HEK293T (cell line): ENCODE measurements around the gene OVOL1.

Experiments
- CTCF ChIA-PET: fragments of 350-600 bp; formaldehyde crosslinking; extraction: SDS; loops from one replicate; lab custom pipeline; 2021; ENCODE audit warnings: antibody characterized with exemption, inconsistent platforms; lab: Yijun Ruan, JAX
- POLR2A ChIA-PET: fragments of 350-600 bp; formaldehyde crosslinking; extraction: SDS; loops from one replicate; lab custom pipeline; 2020; ENCODE audit warnings: antibody characterized with exemption, inconsistent platforms; lab: Yijun Ruan, JAX
- DNase-seq: peaks from one replicate; pipeline ENCODE4 v3.0.0; 2012; ENCODE audit warnings: mixed read lengths; ENCODE audit errors: extremely low spot score
- ARNT ChIP-seq: fragments of 450-650 bp; IDR thresholded peaks from 2 replicates; pipeline ENCODE4 v1.6.1; 2017; ENCODE audit warnings: mild to moderate bottlenecking
- BHLHE40 ChIP-seq: fragments of 450-650 bp; IDR thresholded peaks from 2 replicates; pipeline ENCODE4 v1.6.1; 2016; ENCODE audit warnings: mild to moderate bottlenecking, moderate library complexity, borderline replicate concordance
- CTBP1 ChIP-seq: fragments of 450-650 bp; IDR thresholded peaks from 2 replicates; pipeline ENCODE4 v1.6.1; 2016; ENCODE audit warnings: borderline replicate concordance
- ELF4 ChIP-seq: fragments of 450-650 bp; IDR thresholded peaks from 2 replicates; pipeline ENCODE4 v1.6.1; 2017; ENCODE audit warnings: antibody characterized with exemption
- FOXA1 ChIP-seq: fragments of 450-650 bp; IDR thresholded peaks from 2 replicates; pipeline ENCODE4 v1.6.1; 2016; ENCODE audit warnings: mild to moderate bottlenecking
- FOXK2 ChIP-seq: fragments of 450-650 bp; IDR thresholded peaks from 2 replicates; pipeline ENCODE4 v1.6.1; 2016; ENCODE audit warnings: mild to moderate bottlenecking
- FOXM1 ChIP-seq: fragments of 450-650 bp; IDR thresholded peaks from 2 replicates; pipeline ENCODE4 v1.6.1; 2017; ENCODE audit warnings: mild to moderate bottlenecking, borderline replicate concordance
- HDGF ChIP-seq: fragments of 450-650 bp; IDR thresholded peaks from 2 replicates; pipeline ENCODE4 v1.6.1; 2017; ENCODE audit warnings: antibody characterized with exemption, borderline replicate concordance
- L3MBTL2 ChIP-seq: fragments of 450-650 bp; conservative IDR thresholded peaks from 2 replicates; pipeline ENCODE4 v1.6.1; 2016; ENCODE audit warnings: mild to moderate bottlenecking
- LEF1 ChIP-seq: fragments of 450-650 bp; IDR thresholded peaks from 2 replicates; pipeline ENCODE4 v1.6.1; 2017; ENCODE audit warnings: mild to moderate bottlenecking, borderline replicate concordance
- NFRKB ChIP-seq: fragments of 450-650 bp; IDR thresholded peaks from 2 replicates; pipeline ENCODE4 v1.6.1; 2016; ENCODE audit warnings: mild to moderate bottlenecking, moderate library complexity
- SP1 ChIP-seq: fragments of 450-650 bp; IDR thresholded peaks from 2 replicates; pipeline ENCODE4 v1.6.1; 2017
- SUZ12 ChIP-seq: fragments of 450-650 bp; IDR thresholded peaks from 2 replicates; pipeline ENCODE4 v1.6.1; 2016; ENCODE audit warnings: mild to moderate bottlenecking
- TARDBP ChIP-seq: fragments of 450-650 bp; IDR thresholded peaks from 2 replicates; pipeline ENCODE4 v1.6.1; 2016
- ZNF384 ChIP-seq: fragments of 450-650 bp; IDR thresholded peaks from 2 replicates; pipeline ENCODE4 v1.6.1; 2016
- TF ChIP-seq, protein P1 (sequence below): fragments of 450-650 bp; IDR thresholded peaks from 2 replicates; pipeline ENCODE4 v1.6.1; 2016

The OVOL1 gene

GRCh38 chr11:65781962-65782815, 4.7 kb upstream of the OVOL1 start:
- ChIA-PET POLR2A (interaction anchor here (1.0 kb wide), 1 partner anchor 62 kb away, joined by 3 read pairs; the partner anchor contains the start of gene RNASEH2C), CTCF (interaction anchor here (2.9 to 3.6 kb wide), 2 partner anchors 8 to 34 kb away, joined by 15 to 23 read pairs; no protein-coding TSS in a partner anchor)
- no peak for DNase-seq
- TF ChIP-seq LEF1 (no peak), FOXA1 (no peak), TARDBP (no peak), SP1 (no peak), FOXK2 (no peak), ARNT (no peak), ZNF384 (no peak), BHLHE40 (no peak), ELF4 (no peak), CTBP1 (no peak), FOXM1 (no peak), L3MBTL2 (no peak), SUZ12 (no peak), HDGF (no peak), NFRKB (no peak)
- TF ChIP-seq, protein P1, sequence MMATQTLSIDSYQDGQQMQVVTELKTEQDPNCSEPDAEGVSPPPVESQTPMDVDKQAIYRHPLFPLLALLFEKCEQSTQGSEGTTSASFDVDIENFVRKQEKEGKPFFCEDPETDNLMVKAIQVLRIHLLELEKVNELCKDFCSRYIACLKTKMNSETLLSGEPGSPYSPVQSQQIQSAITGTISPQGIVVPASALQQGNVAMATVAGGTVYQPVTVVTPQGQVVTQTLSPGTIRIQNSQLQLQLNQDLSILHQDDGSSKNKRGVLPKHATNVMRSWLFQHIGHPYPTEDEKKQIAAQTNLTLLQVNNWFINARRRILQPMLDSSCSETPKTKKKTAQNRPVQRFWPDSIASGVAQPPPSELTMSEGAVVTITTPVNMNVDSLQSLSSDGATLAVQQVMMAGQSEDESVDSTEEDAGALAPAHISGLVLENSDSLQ: no peak

GRCh38 chr11:65782816-65783228, 4.0 kb upstream of the OVOL1 start:
- DNase-seq: no peak
- POLR2A ChIA-PET: interaction anchor here (0.8 to 1.0 kb wide), 2 partner anchors 35 to 63 kb away, joined by 3 to 4 read pairs; partner anchors contain the start of gene RNASEH2C
- CTCF ChIA-PET: no interaction called here
- TF ChIP-seq TARDBP (no peak), HDGF (no peak), ELF4 (no peak), FOXM1 (no peak), ARNT (no peak), BHLHE40 (no peak), SUZ12 (no peak), CTBP1 (no peak), LEF1 (no peak), ZNF384 (no peak), SP1 (no peak), L3MBTL2 (no peak), FOXA1 (no peak), NFRKB (no peak), FOXK2 (no peak)
- TF ChIP-seq, protein P1: no peak

GRCh38 chr11:65785319-65786007, 1.4 kb upstream of the OVOL1 start:
- ChIA-PET POLR2A (interaction anchor here (1.1 kb wide), 1 partner anchor 75 kb away, joined by 3 read pairs; the partner anchor contains the start of gene MUS81), CTCF (interaction anchor here (0.9 kb wide), 1 partner anchor 41 kb away, joined by 3 read pairs; no protein-coding TSS in a partner anchor)
- no peak for TF ChIP-seq HDGF
- no peak for TF ChIP-seq ELF4
- no peak for TF ChIP-seq L3MBTL2
- no peak for TF ChIP-seq LEF1
- no peak for TF ChIP-seq FOXA1
- no peak for TF ChIP-seq SP1
- TF ChIP-seq, protein P1: no peak
- TF ChIP-seq NFRKB: no peak
- TF ChIP-seq TARDBP: no peak
- TF ChIP-seq SUZ12: no peak
- TF ChIP-seq BHLHE40: no peak
- no peak for TF ChIP-seq FOXM1
- no peak for TF ChIP-seq CTBP1
- TF ChIP-seq ARNT: no peak
- no peak for TF ChIP-seq ZNF384
- TF ChIP-seq FOXK2: no peak

GRCh38 chr11:65786008-65786785, 666 bp upstream of the OVOL1 start:
- no peak for DNase-seq
- CTCF ChIA-PET: no interaction called here
- no peak for TF ChIP-seq ARNT
- no peak for TF ChIP-seq L3MBTL2
- POLR2A ChIA-PET: no interaction called here

More at GRCh38 chr11:65785319-65786007, 1.4 kb upstream of the OVOL1 start:
- DNase-seq: no peak
